Stimulated activated CD4-positive, alpha-beta T cell treated with anti-CD3 and anti-CD28 coated beads, Interleukin-4, amount 100 ng/mL, for 1 hour (primary cell): ENCODE results near the gene AHCTF1.
"Not testable (repeated sequence)": the region's sequence is repeated elsewhere in the genome, so short reads cannot be mapped to it uniquely, and the experiment has no call there.

Source experiments
- DNase-seq: peaks from one replicate; pipeline ENCODE4 v3.0.0-alpha.2; 2020

The AHCTF1 gene

DNA sequence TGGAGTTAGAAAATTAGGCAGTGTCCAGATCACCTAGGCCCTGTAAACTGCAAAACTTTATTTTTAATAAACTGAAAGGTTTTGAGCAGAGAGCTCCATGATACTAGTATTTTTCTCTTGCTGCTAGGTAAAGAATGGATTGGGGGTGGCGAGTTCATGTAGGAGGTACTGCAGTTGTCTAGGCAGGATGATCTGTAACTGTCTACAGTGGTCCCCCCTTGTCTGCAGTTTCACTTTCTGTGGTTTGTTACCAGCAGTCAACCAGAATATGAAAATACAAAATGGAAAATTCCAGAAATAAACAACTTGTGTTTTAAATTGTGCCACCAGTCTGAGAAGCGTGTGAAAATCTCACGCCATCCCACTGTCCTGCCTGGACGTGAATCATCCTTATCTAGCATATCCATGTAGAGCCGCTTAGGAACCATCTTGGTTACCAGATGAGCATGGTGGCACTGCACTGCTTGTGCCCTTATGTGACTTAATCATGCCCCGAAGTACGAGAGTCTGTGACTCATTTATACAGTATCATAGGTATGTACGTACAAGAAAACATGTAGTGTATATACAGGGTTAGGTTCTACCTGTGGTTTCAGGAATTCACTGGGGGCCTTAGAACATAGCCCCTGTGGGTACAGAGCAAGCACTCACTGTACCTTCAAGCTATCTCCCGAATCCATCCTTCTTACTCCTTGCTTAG, 94.2 kb downstream of the AHCTF1 start:
- DNase-seq: no peak

DNA sequence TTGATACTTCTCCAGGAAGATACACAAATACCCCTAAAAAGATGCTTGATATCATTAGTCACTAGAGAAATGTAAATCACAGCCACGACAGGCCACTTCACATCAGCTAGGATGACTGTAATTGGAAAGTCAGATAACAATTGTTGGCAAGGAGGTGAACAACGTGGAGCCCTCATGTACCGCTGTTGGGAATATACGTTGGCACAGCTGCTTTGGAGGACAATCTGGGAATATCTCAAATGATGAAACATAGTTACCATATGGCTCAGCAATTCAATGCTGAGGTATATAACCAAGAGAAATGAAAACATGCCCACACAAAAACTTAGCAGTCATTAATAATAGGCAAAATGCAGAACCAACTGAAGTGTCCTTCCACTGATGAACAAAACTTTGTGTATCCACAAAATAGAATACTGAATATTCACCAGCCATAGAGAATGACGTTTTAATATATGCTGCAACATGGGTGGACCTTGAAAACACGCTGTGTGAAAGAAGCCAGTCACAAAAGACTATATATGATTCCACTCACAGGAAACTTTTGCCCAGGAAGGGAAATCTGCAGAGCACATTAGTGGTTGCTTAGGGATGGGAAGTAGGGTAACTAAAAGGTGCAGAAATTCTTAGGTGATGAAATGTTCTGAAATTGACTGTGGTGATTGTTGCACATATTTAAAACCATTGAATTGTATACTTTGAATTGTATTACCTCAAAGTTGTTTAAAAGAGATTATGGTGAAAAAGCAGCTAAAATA, 95.4 kb downstream of the AHCTF1 start:
- no peak for DNase-seq

DNA sequence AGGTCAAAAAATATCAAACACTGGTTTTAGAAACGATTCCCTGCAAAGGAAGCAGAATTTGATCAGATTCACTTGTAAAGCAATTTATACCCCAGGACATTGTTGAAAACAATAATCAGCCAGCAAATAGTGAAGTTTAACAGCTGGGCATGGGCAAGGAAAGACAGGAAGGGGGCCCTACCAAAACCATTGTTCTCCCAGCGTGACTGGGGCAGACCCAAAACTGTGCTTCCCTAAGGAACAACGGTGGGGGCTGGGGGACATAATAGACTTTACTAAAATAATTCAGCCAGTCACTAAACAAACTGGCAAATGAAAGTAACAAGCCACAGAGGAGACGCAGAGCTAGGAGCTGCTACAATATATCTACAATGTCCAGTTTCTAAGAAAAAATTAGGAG, 100.2 kb downstream of the AHCTF1 start:
- no peak for DNase-seq

DNA sequence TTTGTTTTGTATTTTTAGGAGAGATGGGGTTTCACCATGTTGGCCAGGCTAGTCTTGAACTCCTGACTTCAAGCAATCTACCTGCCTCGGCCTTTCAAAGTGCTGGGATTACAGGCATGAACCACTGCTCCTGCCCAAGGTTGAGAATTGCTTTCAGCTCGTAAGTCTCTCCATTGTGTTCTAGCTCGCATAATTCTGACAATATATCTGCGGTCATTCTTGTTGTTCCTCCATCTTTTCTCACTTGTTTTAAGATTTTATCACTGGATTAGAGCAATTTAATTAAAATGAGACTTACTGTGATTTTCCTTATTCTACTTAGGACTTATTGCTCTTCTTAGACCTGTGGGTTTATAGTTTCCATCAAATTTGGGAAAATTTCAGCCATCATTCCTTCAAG, 102.9 kb downstream of the AHCTF1 start:
- DNase-seq: no peak

DNA sequence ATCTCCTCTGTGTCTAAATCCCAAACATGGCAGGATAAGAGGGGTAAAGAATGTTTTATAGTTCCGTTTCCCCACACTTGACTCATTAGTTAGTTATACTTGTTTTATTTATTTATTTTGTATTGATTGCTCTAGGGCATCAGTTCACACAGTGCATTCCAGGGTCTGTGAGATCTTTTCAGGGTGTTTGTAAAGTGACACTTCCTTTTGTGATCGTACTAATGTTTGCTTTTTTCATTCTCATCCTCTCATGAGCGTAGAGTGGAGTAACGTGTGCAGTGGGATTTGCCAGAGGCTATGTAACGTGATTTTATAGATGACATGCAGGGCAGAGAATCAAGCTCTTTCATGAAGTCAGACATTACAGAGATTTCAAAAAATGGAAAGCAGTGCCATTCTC, 104.4 kb downstream of the AHCTF1 start:
- no peak for DNase-seq

DNA sequence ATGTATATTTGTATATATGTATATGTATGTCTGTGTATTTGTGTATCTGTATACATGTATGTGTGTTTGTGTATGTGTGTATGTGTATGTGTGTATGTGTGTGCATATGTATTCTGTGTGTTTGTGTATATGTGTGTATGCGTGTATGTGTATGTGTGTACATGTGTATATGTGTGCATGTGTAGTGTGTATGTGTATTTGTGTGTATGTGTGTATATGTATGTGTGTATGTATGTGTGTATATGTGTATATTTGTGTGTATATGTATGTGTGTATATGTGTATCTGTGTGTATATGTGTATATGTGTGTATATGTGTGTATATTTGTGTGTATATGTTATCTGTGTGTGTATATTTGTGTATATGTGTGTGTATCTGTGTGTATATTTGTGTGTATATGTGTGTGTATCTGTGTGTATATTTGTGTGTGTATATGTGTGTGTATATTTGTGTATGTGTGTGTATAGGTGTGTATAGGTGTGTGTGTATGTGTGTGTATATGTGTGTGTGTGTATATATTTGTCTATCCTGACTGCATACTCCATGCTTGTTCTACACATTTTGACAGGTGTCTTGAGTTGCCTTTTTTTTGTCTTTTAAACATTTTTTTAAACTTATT, 106.1 kb downstream of the AHCTF1 start:
- no peak for DNase-seq

DNA sequence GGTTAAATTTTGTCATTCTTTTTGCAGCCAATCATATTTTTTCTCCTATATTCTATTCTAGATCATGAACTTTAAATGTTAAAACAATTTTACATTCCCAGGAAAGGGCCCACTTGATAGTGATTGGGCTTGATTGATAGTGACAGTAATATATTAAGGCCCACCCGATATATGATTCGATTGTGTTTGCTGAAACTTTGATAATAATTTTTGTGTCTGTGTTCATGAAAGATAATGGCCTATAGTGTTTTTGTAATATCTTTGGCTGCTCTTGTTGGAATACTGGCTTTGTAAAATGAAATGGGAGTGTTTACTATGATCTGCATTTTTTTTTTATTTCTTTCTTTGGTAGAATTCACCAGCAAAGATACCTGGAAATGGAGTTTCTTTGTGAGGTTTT, 107.2 kb downstream of the AHCTF1 start:
- DNase-seq: no peak

DNA sequence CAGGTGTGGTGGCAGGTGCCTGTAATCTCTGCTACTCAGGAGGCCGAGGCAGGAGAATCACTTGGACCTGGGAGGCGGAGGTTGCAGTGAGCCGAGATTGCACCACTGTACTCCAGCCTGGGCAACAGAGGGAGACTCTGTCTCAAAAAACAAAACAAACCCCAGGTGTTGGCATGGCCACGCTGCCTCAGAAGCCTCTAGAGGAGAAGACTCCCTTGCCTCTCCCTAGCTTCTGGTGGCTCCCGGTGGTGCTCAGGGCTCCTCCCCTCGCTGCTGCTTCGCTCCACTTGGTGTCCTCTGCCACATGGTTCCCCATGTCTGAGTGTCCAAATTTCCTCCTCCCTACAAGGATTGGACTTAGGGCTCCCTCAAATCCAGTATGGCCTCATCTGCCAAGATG, 109.6 kb downstream of the AHCTF1 start:
- not testable (repeated sequence) for DNase-seq

DNA sequence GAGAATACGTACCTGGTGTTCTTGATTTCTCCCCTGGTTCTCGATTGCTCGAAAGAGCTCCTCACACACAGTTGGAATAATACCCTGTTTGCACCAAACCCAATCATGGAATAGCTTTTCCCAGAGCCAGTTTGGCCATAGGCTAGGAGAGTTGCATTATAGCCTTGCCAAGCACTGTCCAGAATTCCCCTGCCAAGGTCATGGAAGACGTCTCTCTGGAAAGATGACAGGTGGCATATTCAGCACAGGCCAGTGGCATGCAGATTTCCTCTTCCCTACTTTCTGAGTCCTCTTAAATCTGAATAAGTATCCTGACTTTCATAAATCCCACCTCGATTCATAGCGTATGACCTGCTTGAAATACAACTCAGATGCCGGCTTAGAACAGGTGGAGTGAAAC, 111.1 kb downstream of the AHCTF1 start:
- no peak for DNase-seq

DNA sequence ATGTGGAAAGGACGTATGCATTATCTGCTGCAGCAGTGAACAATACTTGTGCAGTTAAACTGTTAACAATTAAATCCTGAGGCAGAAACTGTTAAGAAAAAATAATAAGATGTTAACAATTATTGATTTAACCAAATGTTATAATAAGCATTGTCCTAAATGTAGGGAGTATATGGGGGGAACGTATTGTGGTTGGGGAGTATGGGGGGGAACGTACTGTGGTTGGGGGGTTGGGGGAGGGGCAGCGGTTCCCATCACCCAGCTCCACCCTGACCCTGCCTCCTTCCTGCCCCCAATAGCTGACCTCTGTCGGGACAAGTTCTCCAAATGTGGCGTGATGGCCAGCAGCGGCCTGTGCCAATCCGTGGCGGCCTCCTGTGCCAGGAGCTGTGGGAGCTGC, 114.0 kb downstream of the AHCTF1 start:
- DNase-seq: not testable (repeated sequence)

DNA sequence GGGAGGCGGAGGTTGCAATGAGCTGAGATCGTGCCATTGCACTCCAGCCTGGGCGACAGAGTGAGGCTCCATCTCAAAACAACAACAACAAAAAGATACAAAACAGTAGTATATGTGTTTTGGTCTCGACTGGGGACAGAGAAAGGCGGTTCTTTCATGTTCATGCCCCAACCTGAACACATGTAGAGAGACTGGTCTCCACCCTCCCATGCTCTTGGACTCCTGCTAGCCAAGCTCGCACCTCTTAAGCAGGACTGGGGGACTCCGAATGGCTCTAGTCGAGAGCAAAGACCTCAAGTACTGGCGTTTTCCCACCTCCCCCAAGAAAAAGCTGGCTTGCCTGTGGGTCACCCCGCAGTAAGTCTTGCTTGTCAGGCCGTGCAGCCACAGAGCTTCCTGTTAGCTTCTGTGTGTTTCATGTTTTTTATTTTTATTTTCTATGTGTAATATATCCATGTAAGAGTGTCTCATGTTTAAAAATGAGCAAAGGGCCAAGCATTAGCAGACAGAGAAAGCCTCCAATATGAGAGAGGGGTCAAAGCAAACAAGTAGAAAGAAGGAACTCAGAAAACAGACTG, 116.0 kb downstream of the AHCTF1 start:
- no peak for DNase-seq

DNA sequence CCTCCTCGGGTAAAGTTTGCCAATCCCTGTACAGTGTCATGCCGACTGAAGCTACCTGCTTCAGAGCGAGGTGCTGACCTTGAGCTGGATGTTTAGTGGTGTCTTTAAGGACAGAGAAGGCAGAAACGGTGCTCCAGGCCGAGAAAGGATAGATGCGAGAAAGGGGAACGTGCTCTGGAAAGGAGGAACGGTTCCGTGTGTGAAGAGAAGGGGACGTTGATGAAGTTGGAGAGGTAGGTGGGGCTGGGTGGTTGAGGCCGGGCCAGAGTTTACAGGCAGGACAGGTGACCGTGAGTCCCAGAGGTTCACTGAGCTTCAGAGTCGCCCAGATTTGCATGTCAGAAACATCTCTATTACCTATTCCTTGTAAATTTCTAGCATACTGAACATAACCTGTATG, 116.9 kb downstream of the AHCTF1 start:
- no peak for DNase-seq

DNA sequence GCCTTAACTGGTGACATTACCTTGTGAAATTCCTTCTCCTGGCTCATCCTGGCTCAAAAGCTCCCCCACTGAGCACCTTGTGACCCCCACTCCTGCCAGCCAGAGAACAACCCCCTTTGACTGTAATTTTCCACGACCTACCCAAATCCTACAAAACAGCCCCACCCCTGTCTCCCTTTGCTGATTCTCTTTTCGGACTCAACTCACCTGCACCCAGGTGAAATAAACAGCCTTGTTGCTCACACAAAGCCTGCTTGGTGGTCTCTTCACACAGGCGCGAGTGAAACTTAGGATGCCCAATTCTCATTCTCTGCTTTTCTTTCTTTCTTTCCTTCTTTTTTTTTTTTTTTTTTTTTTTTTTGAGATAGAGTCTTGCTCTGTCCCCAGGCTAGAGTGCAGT, 118.4 kb downstream of the AHCTF1 start:
- DNase-seq: not testable (repeated sequence)

DNA sequence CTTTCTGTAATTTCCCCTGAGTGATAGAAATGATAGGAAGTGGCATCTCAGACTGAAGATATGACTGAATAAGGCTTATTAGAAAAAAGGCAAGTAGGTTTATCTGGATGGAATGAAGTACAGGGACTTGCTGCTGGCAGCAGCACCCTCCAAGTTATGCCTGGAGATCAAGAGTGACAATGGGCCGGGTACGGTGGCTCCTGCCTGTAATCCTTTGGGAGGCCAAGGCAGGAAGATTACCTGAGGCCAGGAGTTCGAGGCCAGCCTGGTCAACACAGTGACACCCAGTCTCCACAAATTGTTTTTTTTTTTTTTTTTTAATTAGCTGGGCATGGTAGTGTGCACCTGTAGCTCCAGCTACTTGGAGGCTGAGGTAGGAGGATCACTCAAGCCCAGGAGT, 119.8 kb downstream of the AHCTF1 start:
- no peak for DNase-seq

DNA sequence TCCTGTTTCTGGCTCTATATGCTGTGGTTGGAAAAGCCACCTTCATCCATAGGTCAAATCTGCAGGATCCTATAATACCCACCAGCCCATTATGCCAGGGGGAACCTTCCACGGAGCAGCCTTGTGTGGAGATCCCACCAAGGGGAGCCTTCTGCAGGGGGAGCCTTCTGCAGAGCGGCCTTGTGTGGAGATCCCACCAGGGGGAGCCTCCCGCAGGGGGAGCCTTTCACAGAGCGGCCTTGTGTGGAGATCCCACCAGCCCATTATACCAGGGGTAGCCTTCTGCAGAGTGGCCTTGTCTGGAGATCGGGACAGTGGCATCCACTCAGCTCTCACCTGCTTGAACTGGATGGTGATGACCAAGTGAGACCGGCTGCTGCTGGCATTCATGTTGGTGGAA, 122.3 kb downstream of the AHCTF1 start:
- no peak for DNase-seq

DNA sequence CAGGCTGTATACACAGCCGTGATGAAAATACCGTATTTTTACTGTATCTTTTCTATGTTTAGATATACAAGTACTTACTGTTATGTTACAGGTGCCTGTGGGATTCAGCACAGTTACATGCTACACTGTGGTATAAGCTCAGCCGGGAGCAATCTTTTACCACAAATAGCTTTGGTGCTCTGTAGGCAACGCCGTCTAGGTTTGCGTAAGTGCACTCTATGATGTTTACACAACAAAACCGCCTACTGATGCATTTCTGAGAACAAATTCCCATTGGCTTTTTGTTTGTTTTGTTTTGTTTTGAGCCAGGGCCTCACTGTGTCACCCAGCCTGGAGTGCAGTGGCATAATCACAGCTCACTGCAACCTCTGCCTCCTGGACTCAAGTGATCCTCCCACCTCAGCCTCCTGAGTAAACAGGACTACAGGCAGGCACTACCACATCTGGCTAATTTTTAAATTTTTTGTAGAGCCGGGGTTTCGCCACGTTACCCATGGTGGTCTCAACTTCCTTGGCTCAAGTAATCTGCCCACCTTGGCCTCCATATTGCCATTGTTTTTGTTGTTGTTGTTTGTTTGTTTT, 126.5 kb downstream of the AHCTF1 start:
- no peak for DNase-seq

DNA sequence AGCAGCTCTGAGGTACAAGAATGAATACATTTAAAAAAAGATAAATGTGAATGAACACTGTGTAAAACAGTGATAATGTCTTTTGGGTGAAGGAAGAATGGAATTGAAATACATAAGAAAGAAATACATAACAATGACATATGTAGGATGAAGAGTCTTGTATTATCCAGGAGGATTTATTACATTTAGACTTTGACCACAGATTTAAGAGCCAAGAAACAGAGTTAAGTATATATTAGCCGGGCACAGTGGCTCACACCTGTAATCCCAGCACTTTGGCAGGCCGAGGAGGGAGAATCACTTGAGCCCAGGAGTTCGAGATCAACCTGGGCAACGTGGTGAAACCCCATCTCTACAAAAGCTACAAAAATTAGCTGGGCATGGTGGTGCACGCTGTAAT, 127.9 kb downstream of the AHCTF1 start:
- no peak for DNase-seq

DNA sequence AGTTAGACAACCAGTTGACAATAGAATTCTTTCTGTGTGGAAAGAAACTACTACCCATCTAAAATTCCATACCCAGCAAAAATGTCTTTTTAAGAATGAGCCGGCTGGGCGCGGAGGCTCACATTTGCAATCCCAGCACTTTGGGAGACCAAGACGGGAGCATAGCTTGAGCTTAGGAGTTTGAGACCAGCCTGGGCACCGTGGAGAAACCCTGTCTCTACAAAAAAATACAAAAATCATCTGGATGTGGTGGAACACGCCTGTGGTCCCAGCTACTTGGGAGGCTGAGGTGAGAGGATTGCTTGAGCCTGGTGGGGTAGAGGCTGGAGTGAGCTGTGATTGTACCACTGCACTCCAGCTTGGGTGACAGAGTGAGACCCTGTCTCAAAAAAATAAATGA, 128.4 kb downstream of the AHCTF1 start:
- DNase-seq: no peak

DNA sequence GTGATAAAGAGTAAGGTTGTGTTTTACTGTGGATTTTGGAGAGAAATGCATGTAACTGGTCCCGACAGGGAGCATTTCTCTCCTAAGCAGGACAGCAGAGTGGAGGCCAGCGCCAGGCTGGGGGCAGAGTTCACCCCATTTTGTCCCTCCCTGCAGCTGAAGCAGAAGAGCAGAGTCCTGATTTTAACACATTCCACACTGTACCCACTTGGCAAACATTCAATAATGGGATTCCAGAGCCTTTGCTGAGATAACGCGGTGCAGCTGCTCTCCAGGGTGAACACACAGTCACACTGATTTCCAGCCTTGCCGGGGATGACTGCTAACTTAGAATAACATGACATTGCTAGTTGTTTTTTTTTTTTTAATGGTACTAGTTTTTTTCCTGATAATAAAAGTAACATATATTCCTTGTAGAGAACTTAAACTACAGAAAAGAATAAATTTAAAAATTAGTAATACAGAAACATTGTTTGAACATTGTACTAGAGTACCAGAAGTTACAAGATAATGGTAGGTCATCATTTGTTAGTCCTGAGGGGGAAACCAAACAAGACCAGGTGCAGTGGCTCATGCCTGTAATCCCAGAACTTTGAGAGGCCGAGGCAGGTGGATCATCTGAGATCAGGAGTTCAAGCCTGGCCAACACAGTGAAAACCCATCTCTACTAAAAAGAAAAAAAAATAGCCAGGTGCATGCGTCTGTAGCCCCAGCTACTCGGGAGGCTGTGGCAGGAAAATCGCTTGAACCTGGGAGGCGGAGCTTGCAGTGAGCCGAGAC, 130.3 kb downstream of the AHCTF1 start:
- DNase-seq: no peak

DNA sequence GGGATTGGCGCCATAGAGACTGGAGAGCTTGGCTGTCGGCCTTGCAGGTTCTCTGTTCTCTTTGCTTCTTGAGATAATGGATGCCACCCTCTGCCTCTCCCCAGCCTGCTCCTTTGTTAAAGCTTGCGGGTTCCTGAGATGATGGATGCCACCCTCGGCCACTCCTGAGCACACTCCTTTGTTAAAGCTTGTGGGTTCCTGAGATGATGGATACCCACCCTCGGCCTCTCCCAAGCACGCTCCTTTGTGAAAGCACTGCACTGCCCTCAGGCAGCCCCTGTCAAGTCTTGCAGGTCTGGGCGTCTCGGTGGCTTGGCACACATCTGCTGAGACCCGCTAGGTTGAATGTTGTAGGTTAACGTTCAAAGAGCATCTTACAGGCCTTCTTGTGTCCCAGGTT, 131.0 kb downstream of the AHCTF1 start:
- DNase-seq: no peak

DNA sequence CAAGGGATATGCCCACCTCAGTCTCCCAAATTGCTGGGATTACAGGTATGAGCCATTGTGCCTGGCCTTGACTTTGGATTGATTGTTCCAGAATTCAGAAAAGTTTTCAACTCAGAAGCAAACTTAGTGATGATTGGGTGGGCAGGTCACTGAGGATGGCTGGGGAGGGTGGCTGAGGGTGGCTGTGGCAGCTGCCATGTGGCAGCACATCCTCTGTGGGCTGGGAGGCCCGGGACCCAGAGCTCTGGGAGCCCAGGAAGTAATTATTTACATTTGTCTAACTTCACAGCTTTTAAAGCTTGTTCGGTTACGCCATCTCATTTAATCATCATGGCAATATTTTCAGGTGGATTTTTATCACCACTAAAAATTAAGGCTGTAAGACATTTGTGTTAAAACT, 131.4 kb downstream of the AHCTF1 start:
- no peak for DNase-seq

DNA sequence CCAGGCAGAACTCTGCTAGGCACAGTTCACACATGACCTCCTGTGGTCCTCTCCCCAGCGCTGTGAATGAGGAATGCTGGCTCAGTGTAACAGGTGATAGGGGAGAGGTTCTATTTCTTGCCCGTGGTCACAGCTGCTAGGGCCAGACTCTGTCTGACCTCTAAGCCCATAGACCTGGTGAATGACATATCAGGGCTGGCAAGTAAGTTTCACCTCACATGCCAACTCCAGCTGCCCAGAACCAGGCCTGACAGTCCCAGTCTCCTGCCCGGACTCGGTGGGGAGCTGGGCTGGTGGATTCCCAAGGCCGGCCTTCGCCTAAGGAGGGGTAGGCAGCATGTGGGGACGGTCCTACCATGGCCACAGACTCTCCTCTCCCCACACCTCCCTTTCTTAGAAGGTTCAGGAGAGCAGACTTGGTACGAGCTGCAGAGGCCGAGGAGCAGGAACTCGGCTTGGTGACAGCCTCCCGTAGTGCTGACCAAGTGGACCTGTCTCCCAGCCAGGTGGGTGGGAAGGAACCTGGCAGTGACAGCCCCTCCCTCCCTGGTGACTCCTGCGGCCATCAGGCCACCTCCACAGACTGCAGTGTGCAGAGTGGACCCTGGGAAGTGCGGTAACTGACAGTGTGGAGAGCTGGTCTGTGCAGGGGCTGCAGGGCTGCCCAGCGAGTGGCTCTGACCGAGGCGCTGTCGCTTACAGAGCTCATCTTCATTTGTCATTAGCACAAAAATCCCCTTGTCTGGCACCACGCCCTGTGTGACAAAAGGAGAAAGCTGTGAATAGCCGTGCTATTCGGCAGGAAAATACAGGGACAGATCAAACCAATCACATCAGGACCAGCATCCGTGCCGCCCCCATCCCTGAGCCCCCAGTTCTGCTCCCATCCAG, 132.9 kb downstream of the AHCTF1 start:
- no peak for DNase-seq
